Activated CD4-positive, CD25-positive, alpha-beta regulatory T cell treated with anti-CD3 and anti-CD28 coated beads, Interleukin-2, amount 50 U/mL, for 72 hours (primary cell): ENCODE data around the gene SPRR2G.
"Not testable (repeated sequence)": the region's sequence is repeated elsewhere in the genome, so short reads cannot be mapped to it uniquely, and the experiment has no call there.

Experiments
- DNase-seq: peaks from one replicate; pipeline ENCODE4 v3.0.0; 2021

SPRR2G gene

GRCh38 chr1:153112454-153112853 lies 38.2 kb downstream of the SPRR2G start:
- not testable (repeated sequence) for DNase-seq

GRCh38 chr1:153100245-153100644 lies 50.4 kb downstream of the SPRR2G start:
- DNase-seq: no peak
